Measurements from ENCODE around the gene OR3A1.
"Not testable (repeated sequence)": the region's sequence is repeated elsewhere in the genome, so short reads cannot be mapped to it uniquely, and the experiment has no call there.

The OR3A1 gene, protein sequence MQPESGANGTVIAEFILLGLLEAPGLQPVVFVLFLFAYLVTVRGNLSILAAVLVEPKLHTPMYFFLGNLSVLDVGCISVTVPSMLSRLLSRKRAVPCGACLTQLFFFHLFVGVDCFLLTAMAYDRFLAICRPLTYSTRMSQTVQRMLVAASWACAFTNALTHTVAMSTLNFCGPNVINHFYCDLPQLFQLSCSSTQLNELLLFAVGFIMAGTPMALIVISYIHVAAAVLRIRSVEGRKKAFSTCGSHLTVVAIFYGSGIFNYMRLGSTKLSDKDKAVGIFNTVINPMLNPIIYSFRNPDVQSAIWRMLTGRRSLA

DNA sequence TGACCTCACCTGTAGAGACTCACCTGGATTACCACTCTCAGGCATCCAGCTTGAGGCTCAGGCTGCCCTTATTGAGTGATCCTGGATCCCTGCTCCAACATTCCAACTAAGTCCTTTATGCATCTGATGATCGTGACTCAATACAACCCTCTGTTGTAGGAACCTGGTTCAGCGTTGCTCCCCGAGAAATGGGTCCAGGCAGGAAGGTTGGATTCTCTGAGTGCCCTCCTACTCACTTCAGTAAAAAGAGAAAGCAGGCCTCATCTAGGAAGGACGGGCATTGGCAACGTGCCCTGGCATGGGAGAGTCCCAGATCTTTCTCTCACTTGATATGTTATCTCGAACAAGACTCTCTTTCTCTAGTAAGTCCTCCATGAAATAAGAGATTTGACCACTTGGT, at the start of gene OR3A1:
OR3A1 (minus strand) TSS at position 101 of the 400 bp plus-strand sequence. CDS start 5,778 bp downstream, outside the sequence.
- no peak for DNase-seq

DNA sequence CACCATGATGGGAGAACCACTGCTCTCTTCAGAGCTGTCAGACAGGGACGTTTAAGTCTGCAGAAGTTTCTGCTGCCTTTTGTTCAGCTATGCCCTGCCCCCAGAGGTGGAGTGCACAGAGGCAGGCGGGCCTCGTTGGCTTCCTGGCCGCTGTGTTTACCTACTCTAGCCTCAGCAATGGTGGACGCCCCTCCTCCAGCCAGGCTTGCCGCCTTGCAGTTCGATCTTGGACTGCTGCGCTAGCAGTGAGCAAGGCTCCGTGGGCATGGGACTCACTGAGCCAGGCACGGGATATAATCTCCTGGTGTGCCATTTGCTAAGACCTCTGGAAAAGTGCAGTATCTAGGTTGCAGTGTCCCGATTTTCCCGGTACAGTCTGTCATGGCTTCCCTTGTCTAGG, 44.6 kb upstream of the OR3A1 start:
- DNase-seq: not testable (repeated sequence)

DNA sequence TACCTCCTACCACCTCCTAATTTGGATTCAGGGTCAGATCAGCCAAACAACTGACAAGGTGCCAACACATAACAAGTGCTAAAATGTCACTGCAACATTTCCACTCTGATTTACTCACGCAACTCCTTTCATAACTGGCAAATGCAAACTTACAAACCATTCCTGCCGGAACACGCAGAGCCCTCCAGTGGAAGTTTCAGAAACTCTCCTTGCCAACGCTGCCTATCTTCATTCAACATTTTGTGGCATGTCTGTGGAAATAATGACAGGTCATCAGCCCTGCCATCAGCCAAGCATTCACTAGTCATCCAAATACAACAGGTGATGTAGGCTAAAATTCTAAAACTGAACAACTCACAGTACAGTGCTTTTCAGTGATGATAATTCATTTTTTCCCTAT, 37.7 kb upstream of the OR3A1 start:
- no peak for DNase-seq

DNA sequence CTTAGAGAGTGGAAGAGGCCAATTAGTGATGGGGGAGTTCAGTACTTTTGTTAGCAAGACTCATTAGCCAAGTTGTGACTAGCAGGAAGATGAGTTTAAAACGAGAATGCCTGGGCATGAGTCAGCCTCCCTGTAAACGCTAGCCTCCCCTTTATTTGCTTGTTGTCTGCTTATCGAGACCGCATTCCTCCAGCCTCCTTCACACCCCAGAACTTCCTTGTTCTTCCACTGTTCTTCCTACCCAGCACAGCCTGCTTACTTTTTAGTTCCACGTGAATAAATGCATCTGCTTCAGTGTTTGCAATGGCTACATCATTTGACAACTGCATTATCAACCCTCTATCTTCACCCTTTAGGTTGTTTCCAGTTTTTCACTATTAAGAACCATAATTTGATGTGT, 20.2 kb upstream of the OR3A1 start:
- DNase-seq: no peak

DNA sequence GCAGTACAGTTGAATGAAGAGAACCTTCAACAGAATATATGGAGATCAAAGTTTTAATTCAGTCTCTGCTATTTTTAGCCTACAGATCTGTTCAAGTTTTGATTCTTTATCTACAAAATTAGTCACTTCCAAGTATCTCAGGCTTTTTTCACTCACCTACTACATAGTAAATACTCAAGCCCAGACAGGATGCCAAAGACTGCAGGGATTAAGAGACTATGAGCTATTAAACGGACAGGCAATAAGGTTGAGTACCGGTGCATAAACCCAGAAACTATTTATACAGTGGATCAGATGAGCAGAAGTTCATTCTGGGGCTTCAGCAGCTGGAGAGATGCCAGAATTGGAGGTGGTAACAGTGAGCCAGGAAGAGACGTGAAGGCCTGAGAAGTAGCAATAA, 18.7 kb upstream of the OR3A1 start:
- DNase-seq: no peak

DNA sequence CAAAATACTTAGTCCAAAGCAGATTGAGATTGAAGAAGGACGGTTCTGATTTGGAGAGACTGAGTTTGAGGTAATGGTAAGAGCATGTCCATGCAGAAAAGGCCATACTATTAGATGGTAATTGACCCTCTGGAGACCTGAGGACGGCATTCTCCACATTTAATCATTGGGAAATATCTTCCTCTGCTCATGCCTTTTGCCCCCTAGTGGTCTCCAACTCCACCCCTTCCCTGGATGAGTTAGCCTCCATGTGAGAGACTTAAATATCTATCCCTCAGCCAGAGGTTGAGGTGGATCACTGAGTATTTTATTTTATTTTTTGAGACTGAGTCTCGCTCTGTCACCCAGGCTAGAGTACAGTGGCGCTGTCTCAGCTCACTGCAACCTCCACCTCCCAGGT, 10.4 kb upstream of the OR3A1 start:
- DNase-seq: no peak

DNA sequence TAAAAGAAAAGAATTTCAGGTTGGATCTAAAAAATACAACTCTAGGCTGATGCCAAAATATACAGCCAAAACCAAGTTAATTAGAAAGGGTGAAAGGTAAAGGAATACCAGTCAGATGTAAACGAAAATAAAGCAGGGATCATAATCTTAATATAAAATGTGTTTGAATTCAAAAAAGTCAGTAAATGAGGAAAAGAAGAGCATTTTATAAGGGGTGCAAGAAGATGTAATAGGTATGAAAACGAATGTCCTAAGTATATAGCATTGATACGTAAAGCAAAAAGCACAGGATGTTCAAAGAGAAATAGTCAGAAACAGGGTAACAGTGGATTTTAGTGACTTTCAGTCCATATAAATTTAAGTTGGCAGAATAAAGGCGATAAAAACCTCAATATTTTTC, 2.5 kb downstream of the OR3A1 start:
- DNase-seq: no peak

DNA sequence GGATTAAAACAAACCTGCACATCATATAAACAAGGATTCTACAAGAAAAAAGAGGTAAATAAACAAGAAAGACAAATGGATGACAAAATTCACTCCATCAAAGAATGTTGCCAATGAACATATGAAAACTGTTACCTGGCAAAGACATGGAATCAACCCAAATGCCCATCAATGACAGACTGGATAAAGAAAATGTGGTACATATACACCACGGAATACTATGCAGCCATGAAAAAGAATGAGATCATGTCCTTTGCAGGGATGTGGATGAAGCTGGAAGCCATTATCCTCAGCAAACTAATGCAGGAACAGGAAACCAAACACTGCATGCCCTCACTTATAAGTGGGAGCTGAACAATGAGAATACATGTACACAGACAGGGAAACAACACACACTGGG, 4.6 kb downstream of the OR3A1 start:
- not testable (repeated sequence) for DNase-seq

DNA sequence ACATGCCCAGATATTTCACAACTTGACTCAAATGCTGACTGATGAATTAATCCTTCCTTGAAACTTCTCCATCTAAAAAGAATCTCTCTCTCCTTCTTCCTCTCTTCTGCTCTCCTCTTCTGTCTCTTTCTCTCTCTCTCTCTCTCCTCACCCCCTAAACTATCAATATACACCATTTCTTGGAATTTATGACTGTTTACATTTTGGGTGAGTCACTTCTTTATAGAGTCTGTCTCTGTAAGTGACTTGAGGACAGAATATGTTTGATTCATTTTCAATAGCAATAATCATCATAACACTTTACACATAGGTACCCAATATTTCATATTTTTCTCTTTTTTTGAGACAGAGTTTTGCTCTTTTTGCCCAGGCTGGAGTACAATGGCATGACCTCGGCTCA, 15.3 kb downstream of the OR3A1 start:
- no peak for DNase-seq

DNA sequence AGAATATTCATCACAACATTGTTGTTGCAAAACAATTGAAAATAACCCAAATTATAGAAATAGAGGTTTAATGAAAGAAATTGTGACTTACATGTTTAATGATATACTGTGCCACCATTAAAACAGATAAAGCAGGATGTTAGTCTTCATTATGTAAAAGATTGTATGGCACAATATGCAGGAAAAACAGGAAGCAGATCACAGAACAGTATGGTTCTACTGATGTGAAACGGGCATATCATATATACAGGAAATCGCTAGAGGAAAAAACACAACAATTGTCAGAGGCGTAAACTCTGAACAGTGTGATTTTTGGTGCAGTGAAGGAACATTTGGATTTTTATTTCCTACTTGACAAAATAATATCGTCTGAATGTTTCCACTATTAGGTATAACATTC, 22.0 kb downstream of the OR3A1 start:
- no peak for DNase-seq

DNA sequence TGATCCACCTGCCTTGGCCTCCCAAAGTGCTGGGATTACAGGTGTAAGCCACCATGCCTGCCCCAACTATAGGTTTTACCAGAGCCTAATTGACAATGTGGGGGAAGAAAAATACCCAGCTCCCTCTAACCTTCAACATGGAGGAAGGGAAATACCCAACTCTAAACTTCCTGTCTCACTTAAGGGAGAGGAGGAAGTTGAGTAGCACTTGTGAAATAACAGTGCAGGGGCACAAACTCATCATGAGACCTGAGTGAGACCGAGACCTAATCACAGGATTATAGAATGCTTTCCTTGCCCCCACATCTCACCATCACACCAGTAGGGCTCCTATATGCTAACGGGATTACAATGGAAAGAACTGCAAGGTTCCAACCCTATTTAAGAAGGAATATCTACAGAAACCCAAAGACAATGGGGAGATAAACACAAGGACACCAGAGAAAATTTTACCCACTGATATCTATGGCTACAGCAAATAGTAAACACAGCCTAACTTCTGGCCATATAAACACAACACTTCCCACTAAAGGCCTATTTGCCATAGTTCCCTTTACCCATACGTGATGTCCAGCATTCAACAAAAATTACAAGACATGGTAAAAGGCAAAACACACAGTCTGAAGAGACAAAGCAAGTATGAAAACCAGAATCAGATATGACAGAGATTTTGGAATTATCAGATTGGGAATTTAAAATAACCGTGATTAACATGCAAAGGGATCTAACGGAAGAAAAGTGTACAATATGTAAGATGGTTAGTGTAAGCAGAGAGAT, 26.9 kb downstream of the OR3A1 start:
- DNase-seq: no peak

DNA sequence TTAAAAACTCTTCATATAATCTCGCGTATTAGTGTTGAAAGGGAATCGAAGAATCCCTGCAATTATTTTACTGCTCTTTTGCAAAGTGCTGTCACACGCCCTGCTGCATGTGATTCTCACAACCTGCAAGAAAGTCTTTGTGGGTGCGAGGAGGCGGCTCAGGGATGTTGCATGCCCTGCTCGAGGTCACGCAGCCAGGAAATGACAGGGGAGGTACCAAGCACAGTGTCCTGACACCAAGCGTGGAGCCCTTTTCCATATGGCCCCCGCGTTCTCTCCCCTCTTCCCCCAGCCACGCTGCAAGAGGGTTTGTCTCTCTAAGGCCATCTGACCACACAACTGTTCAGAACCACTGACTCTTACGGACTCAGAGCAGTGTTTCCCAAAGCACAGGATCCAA, 37.6 kb downstream of the OR3A1 start:
- no peak for DNase-seq

DNA sequence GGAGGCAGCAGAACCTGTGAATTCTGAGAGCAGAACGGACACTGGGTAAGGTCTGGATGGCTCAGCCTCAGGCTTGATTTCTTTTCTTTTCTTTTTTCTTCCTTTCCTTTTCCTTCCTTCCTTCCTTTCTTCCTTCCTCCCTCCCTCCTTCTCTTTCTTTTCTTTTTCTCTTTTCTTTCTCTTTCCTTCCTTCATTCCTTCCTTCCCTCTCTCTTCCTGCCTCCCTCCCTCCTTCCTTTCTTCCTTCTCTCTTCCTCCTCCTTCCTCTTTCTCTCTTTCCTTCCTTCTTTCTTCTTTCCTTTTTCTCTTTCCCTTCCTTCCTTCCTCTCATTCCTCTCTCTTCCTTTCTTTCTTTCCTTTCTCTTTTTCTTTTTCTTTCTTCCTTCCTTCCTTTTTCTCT, 38.0 kb downstream of the OR3A1 start:
- no peak for DNase-seq

DNA sequence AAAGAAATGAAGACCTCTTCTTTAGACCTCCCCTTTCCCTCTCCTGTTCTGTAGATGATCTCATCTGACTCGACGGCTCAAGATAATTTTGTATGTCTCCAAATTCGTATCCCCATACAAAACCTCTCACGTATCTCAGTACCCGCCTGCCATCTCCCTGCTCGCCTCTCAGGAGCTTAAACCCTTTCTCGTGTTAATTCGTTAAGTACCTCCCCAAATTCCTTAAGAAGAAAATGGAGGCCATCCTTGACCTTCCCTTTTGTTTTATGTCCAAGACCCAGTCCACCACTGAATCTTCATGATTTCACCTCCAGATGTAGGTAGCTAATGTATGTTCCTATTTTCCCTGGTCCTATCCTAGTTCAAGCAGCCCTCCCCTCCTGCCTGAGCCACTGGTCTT, 41.6 kb downstream of the OR3A1 start:
- no peak for DNase-seq

DNA sequence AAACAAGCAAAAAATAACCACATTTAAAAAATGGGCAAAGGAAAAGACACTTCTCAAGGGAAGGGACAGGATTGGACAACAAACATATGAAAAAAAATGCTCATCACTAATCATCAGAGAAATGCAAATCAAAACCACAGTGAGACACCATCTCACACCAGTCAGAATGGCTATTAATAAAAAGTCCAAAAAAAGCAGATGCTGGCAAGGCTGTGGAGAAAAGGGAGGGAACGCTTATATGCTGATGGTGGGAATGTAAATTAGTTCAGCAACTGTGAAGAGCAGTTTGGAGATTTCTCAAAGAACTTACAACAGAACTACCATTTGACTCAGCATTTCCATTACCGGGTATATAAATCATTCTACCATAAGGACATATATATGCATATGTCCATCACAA, 49.1 kb downstream of the OR3A1 start:
- DNase-seq: not testable (repeated sequence)

DNA sequence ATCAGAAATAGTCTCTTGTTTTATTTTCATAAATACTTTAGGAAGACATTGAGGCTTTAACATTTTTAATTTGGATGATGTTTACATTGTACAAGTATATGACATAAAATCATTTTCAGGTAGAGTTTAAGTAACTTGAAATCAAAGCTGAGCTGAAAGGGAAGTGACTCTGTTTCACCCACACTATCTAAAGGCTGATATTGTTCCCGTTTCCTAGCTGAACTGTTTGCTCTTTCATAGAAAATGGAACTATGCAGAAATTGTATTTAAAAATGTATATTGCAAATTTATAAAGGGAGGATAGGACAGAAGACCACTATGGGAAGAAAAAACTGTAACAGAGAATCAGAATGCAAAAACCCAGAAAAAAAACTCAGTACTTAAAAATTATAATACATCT, 53.3 kb downstream of the OR3A1 start:
- not testable (repeated sequence) for DNase-seq

DNA sequence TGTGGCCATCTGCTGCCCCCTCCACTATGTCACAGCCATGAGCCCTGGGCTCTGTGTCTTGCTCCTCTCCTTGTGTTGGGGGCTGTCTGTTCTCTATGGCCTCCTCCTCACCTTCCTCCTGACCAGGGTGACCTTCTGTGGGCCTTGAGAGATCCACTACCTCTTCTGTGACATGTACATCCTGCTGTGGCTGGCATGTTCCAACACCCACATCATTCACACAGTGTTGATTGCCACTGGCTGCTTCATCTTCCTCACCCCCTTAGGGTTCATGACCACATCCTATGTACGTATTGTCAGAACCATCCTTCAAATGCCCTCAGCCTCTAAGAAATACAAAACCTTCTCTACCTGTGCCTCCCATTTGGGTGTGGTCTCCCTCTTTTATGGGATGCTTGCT, 57.1 kb downstream of the OR3A1 start:
- DNase-seq: not testable (repeated sequence)
